ENCODE data around the gene ABCG2.
A peak's percentile ranks its signal among the peaks of the same experiment; 100 is the strongest.
"Not testable (repeated sequence)": the region's sequence is repeated elsewhere in the genome, so short reads cannot be mapped to it uniquely, and the experiment has no call there.

ABCG2 gene

DNA sequence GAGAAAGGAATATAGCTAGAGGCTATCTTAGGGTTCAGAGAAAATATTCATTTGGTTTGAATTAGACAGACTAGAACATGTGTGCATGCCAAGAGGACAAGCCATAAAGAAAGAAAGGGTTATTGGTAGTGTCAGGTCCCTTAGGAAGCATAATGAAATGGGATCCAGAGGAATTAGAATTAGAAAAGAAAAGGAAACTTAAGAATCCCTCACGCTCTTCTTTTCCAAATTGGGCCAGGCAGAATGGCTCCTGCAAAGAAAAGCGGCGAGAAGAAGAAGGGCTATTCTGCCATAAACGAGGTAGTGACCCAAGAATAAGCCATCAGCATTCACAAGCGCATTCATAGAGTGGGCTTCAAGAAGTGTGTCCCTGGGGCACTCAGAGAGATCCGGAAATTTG, 4.9 kb upstream of the ABCG2 start:
- no peak for DNase-seq

DNA sequence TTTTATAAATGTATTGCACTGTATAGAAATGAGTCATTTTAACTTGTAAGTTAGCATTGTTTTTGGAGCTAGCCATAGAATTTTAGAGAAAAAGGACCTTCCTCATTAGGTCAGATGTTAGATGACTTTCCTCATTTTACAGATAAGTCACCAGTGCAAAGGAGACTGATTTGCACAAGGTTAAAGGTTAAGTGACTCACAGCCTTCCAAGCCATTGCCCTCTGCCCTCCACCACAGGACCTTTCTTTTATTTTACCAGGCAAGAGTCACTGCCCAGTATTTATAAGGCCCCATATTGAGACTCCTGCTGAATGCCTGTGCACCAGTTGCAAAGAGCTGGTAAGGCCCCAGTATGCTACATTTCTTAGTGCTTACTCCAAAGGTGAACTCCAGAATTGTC, 4.2 kb upstream of the ABCG2 start:
- no peak for DNase-seq

DNA sequence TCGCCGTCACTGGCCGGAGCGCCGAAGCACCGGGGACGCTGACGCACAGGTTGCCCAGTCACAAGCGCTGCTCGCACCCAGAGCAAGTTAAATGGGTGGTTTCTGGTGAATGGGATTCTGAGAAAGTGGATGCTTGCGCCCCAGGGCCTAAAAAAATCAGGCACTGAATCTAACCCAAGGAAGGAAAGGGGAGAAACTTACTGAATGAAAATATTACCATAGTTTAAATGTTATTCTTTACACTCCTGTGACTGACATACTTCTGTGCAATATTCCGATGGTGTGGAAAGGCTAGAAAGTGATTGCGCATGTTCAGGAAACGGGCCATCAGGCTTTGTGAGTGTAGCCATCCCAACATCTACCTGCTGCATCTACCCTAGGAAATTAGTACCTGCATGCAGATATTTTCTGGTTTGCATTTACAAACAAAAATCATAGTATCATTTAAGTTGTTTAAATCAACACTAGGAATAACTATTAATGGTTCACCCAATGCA, 838 bp upstream of the ABCG2 start:
- DNase-seq = peak in 1 of 2 experiments; percentile 33

DNA sequence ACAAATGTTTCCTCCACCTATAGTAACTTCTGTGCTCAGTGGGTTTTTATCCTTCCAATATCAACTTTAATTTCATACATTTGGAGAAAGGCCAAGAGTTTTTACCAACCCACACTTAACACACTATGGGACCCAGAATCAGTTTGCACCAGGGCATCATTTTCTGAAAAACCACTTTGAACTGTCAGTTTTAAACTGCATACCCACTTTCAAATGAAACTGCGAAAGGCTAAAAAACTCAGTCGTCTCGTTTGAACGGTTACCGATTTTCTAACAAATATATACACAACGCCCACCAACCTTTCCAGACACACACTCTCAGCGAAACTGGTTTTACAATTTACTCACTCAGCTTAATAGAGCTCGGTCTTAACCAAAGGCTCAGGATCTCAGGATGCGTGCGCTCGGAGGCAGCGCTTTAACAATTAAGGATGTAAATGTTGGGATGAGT, 376 bp downstream of the ABCG2 start:
- DNase-seq = no peak

- not testable (repeated sequence) for DNase-seq
Observed at GRCh38 chr4:88152331-88152730, 6.1 kb downstream of the ABCG2 start.

- no peak for DNase-seq
Observed at GRCh38 chr4:88148560-88148959, 9.9 kb downstream of the ABCG2 start.

- no peak for DNase-seq
Observed at GRCh38 chr4:88147799-88148217, 10.6 kb downstream of the ABCG2 start.

GRCh38 chr4:88146891-88147290, 11.5 kb downstream of the ABCG2 start:
- no peak for DNase-seq

GRCh38 chr4:88144866-88145300, 13.6 kb downstream of the ABCG2 start:
- no peak for DNase-seq

- DNase-seq = peak in 1 of 2 experiments; percentile 9
Observed at GRCh38 chr4:88144048-88144447, 14.4 kb downstream of the ABCG2 start.

- no peak for DNase-seq
Observed at GRCh38 chr4:88143504-88143903, 14.9 kb downstream of the ABCG2 start.

- no peak for DNase-seq
Observed at GRCh38 chr4:88138561-88138960, 19.9 kb downstream of the ABCG2 start.

- no peak for DNase-seq
Observed at GRCh38 chr4:88137112-88137511, 21.3 kb downstream of the ABCG2 start.

DNA sequence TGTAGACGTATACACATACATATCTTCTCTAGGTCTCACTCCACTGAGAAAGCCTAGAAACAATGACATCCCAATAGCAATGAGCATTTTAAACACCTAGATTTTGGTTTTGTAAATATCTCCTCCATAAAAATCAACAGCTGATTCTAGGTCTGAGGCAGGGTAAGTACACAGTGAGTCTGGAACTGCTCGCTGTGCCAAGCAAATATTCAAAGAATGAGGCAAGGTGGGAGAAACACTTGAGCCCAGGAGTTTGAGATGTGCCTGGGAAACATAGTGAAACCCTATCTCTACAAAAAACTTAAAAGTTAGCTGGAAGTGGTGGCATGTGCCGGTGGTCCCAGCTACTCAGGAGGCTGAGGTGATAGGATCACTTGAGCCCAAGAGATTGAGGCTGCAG, 22.2 kb downstream of the ABCG2 start:
- no peak for DNase-seq

DNA sequence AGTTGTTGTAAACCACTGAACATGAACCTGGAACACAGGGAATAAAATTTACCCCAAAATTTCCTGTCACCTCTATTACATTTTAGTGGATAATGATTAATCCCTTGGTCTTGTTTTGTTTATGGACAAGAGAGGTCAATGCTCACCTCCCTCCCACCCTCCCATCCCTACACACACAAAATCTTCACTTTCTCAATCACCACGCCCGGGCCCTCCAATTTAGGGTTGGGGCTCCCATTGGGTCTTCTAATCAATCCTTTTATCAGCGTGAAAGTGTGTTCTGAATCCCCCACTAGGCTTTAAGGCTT, 23.1 kb downstream of the ABCG2 start:
- no peak for DNase-seq

DNA sequence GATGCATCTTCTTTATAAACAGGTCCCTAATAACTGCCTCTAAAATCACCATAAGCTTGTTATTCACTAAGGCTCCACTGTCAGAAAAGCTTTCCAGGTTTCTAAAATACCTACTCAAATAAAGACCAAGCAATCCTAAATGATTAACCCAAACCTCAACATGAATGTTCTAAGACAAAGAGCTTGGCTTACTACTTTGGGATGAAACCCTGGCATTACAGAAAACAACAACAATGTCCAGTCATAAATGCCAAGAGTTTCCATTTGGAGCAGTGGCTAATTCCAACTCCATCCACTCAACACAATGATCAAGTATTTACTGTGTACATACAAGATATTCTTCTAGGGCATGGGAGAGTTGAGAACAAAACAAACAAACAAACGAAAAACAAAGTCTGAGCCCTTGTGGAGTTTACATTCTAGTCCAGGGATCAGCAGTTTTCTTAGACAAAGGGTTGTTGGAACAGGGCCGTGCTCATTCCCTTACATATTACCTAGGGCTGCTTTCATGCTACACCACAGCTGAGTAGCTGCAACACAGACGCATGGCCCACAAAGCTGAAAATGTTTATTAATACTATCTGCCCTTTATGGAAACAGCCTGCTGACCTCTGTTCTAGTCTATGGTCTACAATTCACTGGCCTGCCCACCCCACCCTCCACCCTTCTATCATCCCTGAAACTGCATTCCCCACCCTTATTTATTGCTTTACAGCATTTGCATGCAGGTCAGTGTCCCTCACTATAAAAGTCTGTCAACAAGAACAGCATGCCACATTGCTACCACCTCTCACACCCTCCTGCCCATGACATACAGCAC, 23.7 kb downstream of the ABCG2 start:
- peak in 1 of 2 experiments; percentile 42 for DNase-seq

DNA sequence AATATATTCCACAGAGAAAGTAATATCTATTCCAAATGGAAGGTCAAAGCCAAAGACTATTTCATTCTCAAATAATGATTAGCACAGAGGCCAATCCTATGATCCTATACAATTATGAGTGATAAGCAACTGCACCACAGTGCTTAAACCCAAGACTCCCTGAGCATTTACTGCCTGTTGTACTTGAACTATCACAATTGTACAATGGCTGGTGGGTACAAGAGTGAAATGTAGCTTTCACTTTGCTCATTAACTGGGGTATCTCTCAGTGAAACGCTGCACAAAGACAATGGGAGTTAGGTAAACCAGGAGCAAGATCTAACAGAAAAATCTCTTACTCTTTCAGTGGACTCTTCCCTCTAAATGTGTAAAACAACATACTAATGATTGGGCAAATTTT, 24.3 kb downstream of the ABCG2 start:
- no peak for DNase-seq

DNA sequence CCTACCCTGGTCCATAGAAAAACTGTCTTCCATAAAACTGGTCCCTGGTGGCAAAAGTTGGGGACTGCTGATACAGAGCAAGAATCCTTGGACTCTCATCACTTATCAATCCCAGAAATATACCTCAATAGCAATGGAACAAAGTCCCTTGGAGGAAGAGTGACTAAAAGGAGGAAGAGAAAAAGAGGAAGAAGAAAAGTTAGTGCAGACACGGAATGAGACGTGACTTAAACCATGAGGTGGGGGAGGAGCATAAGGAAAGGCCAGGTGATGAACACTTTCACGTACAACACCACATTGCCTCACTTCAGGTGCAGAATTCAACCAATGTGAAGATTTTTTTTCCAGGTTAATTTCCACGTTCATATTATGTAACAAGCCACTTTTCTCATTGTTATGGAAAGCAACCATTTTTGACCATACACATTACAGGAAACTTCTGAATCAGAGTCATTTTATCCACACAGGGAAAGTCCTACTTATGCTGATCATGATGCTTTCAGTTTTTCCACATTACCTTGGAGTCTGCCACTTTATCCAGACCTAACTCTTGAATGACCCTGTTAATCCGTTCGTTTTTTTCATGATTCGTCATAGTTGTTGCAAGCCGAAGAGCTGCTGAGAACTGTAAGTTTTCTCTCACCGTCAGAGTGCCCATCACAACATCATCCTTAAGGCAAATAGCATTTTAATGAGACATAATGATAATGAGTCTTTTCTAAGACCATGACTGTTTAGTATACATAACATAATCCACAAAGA, 27.7 kb downstream of the ABCG2 start:
- DNase-seq = no peak

GRCh38 chr4:88130003-88130402, 28.4 kb downstream of the ABCG2 start:
- DNase-seq = no peak

- not testable (repeated sequence) for DNase-seq
Observed at GRCh38 chr4:88122260-88122659, 36.2 kb downstream of the ABCG2 start.

- DNase-seq = no peak
Observed at GRCh38 chr4:88119943-88120342, 38.5 kb downstream of the ABCG2 start.

DNA sequence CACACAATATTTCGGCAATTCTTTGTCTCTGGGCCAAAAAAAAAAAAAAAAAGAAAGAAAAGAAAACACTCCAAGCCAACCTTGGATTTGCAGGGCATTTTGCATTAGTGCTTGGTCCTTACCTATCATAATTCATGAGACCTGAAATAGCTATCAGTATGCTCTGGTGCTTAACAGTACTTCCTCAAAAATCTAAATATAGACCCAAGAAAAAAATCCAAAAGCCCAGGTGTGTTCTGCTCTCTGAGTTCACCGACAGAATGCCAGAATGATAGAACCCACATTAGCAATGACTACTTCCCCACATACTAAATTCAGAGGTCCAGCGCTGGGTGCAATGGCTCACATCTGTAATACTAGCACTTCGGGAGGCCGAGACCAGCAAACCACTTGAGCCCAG, 42.9 kb downstream of the ABCG2 start:
- DNase-seq = no peak

GRCh38 chr4:88112856-88113255, 45.6 kb downstream of the ABCG2 start:
- DNase-seq = no peak

- DNase-seq = no peak
Observed at GRCh38 chr4:88110826-88111225, 47.6 kb downstream of the ABCG2 start.
